HEK293 (cell line): ENCODE results near the gene S1PR1.

Source experiments
- CTCF ChIA-PET: fragments of 350-600 bp; formaldehyde crosslinking; extraction: SDS; loops from one replicate; lab custom pipeline; 2021; ENCODE audit warnings: antibody characterized with exemption; lab: Yijun Ruan, JAX
- POLR2A ChIA-PET: fragments of 300-600 bp; formaldehyde crosslinking; extraction: SDS; loops from one replicate; lab custom pipeline; 2020; ENCODE audit warnings: antibody characterized with exemption, inconsistent platforms; lab: Yijun Ruan, JAX
- H3K27ac ChIP-seq: fragments of 200-500 bp; sonication (Bioruptor generic); 2 replicates; pipeline ENCODE4 v1.5.1; 2014; ENCODE audit warnings: low read depth, low read length, control low read depth, inconsistent platforms; ENCODE audit errors: extremely low read depth
- H3K36me3 ChIP-seq, 2 experiments: fragments of 200-500 bp in 1 of 2; sonication (Bioruptor generic) in 1 of 2; 1 replicate in 1 of 2; 2 replicates in 1 of 2; pipeline ENCODE4 v1.5.1; 2014 to 2017; ENCODE audit warnings: inconsistent platforms in 2 of 2, low read length in 2 of 2; ENCODE audit not compliant: control insufficient read depth in 2 of 2, insufficient read depth in 1 of 2
- H3K4me1 ChIP-seq: fragments of 200-500 bp; sonication (Bioruptor generic); 2 replicates; pipeline ENCODE4 v1.5.1; 2014; ENCODE audit warnings: mild to moderate bottlenecking, low read length, inconsistent platforms; ENCODE audit not compliant: control insufficient read depth, insufficient read depth
- H3K4me3 ChIP-seq: 2 replicates; pipeline ENCODE4 v1.5.1; 2011; ENCODE audit warnings: low read depth, mild to moderate bottlenecking, control low read depth, low read length, moderate library complexity
- H3K9me3 ChIP-seq: fragments of 200-500 bp; sonication (Bioruptor generic); 2 replicates; pipeline ENCODE4 v1.5.1; 2014; ENCODE audit warnings: low read depth, low read length, inconsistent platforms; ENCODE audit not compliant: control insufficient read depth, insufficient read depth
- MYNN ChIP-seq: fragments of 450-650 bp; formaldehyde crosslinking; IDR thresholded peaks from 2 replicates; pipeline ENCODE4 v1.5.1; 2016; ENCODE audit warnings: missing biosample characterization, missing genetic modification characterization, borderline replicate concordance
- PBX3 ChIP-seq: sonication (generic); formaldehyde crosslinking; IDR thresholded peaks from 2 replicates; pipeline ENCODE4 v1.8.1; 2022; ENCODE audit warnings: mild to moderate bottlenecking, moderate library complexity, missing genetic modification reagents
- PRDM2 ChIP-seq: fragments of 450-650 bp; formaldehyde crosslinking; IDR thresholded peaks from 2 replicates; pipeline ENCODE4 v1.5.1; 2016; ENCODE audit warnings: missing biosample characterization, missing genetic modification characterization, borderline replicate concordance
- REPIN1 ChIP-seq: fragments of 450-650 bp; formaldehyde crosslinking; IDR thresholded peaks from 2 replicates; pipeline ENCODE4 v1.5.1; 2017; ENCODE audit warnings: missing biosample characterization, missing genetic modification characterization, low read depth
- SCRT1 ChIP-seq: fragments of 450-650 bp; formaldehyde crosslinking; IDR thresholded peaks from 2 replicates; pipeline ENCODE4 v1.5.1; 2016; ENCODE audit warnings: missing biosample characterization, missing genetic modification characterization, borderline replicate concordance
- ZNF114 ChIP-seq: fragments of 450-650 bp; formaldehyde crosslinking; IDR thresholded peaks from 2 replicates; pipeline ENCODE4 v1.5.0; 2017; ENCODE audit warnings: missing biosample characterization, missing genetic modification characterization
- ZNF138 ChIP-seq: fragments of 450-650 bp; formaldehyde crosslinking; IDR thresholded peaks from 2 replicates; pipeline ENCODE4 v1.5.1; 2016; ENCODE audit warnings: missing biosample characterization, missing genetic modification characterization, borderline replicate concordance
- ZNF16 ChIP-seq: fragments of 450-650 bp; formaldehyde crosslinking; IDR thresholded peaks from 2 replicates; pipeline ENCODE4 v1.5.1; 2016; ENCODE audit warnings: low read depth, missing biosample characterization, missing genetic modification characterization
- ZNF18 ChIP-seq: fragments of 450-650 bp; formaldehyde crosslinking; IDR thresholded peaks from 2 replicates; pipeline ENCODE4 v1.5.1; 2016; ENCODE audit warnings: missing biosample characterization, missing genetic modification characterization
- ZNF248 ChIP-seq: fragments of 450-650 bp; formaldehyde crosslinking; IDR thresholded peaks from 2 replicates; pipeline ENCODE4 v1.5.1; 2017; ENCODE audit warnings: missing biosample characterization, missing genetic modification characterization
- ZNF280C ChIP-seq: fragments of 450-650 bp; formaldehyde crosslinking; IDR thresholded peaks from 2 replicates; pipeline ENCODE4 v1.5.1; 2016; ENCODE audit warnings: missing biosample characterization, missing genetic modification characterization
- ZNF280D ChIP-seq: fragments of 450-650 bp; formaldehyde crosslinking; IDR thresholded peaks from 2 replicates; pipeline ENCODE4 v1.5.1; 2016; ENCODE audit warnings: missing biosample characterization, missing genetic modification characterization
- ZNF394 ChIP-seq: fragments of 450-650 bp; formaldehyde crosslinking; IDR thresholded peaks from 2 replicates; pipeline ENCODE4 v1.5.1; 2016; ENCODE audit warnings: missing biosample characterization, missing genetic modification characterization, mild to moderate bottlenecking, moderate library complexity, borderline replicate concordance
- ZNF449 ChIP-seq: fragments of 450-650 bp; formaldehyde crosslinking; IDR thresholded peaks from 2 replicates; pipeline ENCODE4 v1.5.1; 2017; ENCODE audit warnings: missing biosample characterization, mild to moderate bottlenecking, missing genetic modification characterization, moderate library complexity
- ZNF596 ChIP-seq: fragments of 450-650 bp; IDR thresholded peaks from 2 replicates; pipeline ENCODE4 v1.5.0; 2018; ENCODE audit warnings: missing biosample characterization, mild to moderate bottlenecking, missing genetic modification characterization, moderate library complexity
- ZNF623 ChIP-seq: fragments of 450-650 bp; formaldehyde crosslinking; IDR thresholded peaks from 2 replicates; pipeline ENCODE4 v1.5.1; 2016; ENCODE audit warnings: missing biosample characterization, missing genetic modification characterization
- ZNF624 ChIP-seq: fragments of 450-650 bp; formaldehyde crosslinking; IDR thresholded peaks from 2 replicates; pipeline ENCODE4 v1.5.1; 2017; ENCODE audit warnings: missing biosample characterization, missing genetic modification characterization
- ZNF777 ChIP-seq: fragments of 450-650 bp; formaldehyde crosslinking; IDR thresholded peaks from 2 replicates; pipeline ENCODE4 v1.5.1; 2017; ENCODE audit warnings: missing biosample characterization, missing genetic modification characterization, borderline replicate concordance
- ZSCAN16 ChIP-seq: fragments of 450-650 bp; formaldehyde crosslinking; IDR thresholded peaks from 2 replicates; pipeline ENCODE4 v1.5.1; 2016; ENCODE audit warnings: missing biosample characterization, missing genetic modification characterization
- ZSCAN5A ChIP-seq: fragments of 450-650 bp; formaldehyde crosslinking; IDR thresholded peaks from 2 replicates; pipeline ENCODE4 v1.5.1; 2016; ENCODE audit warnings: missing biosample characterization, missing genetic modification characterization

S1PR1 gene

GRCh38 chr1:101199637-101199982 is 37.2 kb upstream of the S1PR1 start:
- no peak overlapping the region for H3K4me3 ChIP-seq
- no peaks in the 10 kb centered on the region for H3K9me3 ChIP-seq
- H3K4me1 ChIP-seq: no peaks in the 10 kb centered on the region
- CTCF ChIA-PET: interaction anchor here (1.7 kb wide), 1 partner anchor 39 kb away, joined by 7 read pairs; no protein-coding TSS in a partner anchor
- POLR2A ChIA-PET: no interaction called here
- no peaks in the 10 kb centered on the region for H3K36me3 ChIP-seq
- TF ChIP-seq PBX3 (CRISPR knock-in tag) (no peak), SCRT1 (tag by site-specific recombination) (no peak), ZSCAN5A (tag by site-specific recombination) (no peak), ZNF623 (tag by site-specific recombination) (no peak), ZNF624 (tag by site-specific recombination) (no peak), ZNF248 (tag by site-specific recombination) (no peak), ZNF449 (tag by site-specific recombination) (no peak), ZNF394 (tag by site-specific recombination) (no peak), ZNF138 (no peak), ZNF18 (tag by site-specific recombination) (no peak), ZSCAN16 (no peak), ZNF16 (tag by site-specific recombination) (no peak), PRDM2 (tag by site-specific recombination) (no peak), REPIN1 (tag by site-specific recombination) (no peak), MYNN (no peak), ZNF280C (tag by site-specific recombination) (no peak), ZNF114 (tag by site-specific recombination) (no peak), ZNF777 (tag by site-specific recombination) (no peak), ZNF280D (no peak), ZNF596 (tag by site-specific recombination) (no peak)
- no peak overlapping the region for H3K27ac ChIP-seq
